HepG2 (cell line): ENCODE data around the gene TMEM129. TPM values are rescaled to one million over a fixed set of nuclear protein-coding genes. Genes with fewer than 3 reads are reported as not detected.

ENCODE experiments used
- FLYWCH1 ChIP-seq: sonication (generic); formaldehyde crosslinking; IDR thresholded peaks from 2 replicates; pipeline ENCODE4 v1.8.1; 2023; ENCODE audit warnings: mild to moderate bottlenecking, missing genetic modification reagents
- FOXP1 ChIP-seq, 2 experiments: fragments of 450-650 bp in 1 of 2; IDR thresholded peaks; 2 replicates each; pipeline ENCODE4 v1.6.1; 2017 to 2018; ENCODE audit warnings: antibody characterized with exemption in 1 of 2
- JDP2 ChIP-seq: sonication (generic); formaldehyde crosslinking; IDR thresholded peaks from 2 replicates; pipeline ENCODE4 v1.8.1; 2022; ENCODE audit warnings: missing genetic modification reagents, borderline replicate concordance
- MTERF4 ChIP-seq: sonication (generic); formaldehyde crosslinking; IDR thresholded peaks from 2 replicates; pipeline ENCODE4 v1.8.0; 2023; ENCODE audit warnings: mild to moderate bottlenecking, missing genetic modification reagents
- PAF1 ChIP-seq: IDR thresholded peaks from 2 replicates; pipeline ENCODE4 v1.6.1; 2016; ENCODE audit warnings: missing genetic modification reagents, missing compliant biosample characterization
- PATZ1 ChIP-seq: sonication (generic); formaldehyde crosslinking; IDR thresholded peaks from 2 replicates; pipeline ENCODE4 v1.4.0; 2020; ENCODE audit warnings: missing genetic modification reagents
- PHF8 ChIP-seq: sonication (generic); formaldehyde crosslinking; IDR thresholded peaks from 2 replicates; pipeline ENCODE4 v1.5.0; 2020; ENCODE audit warnings: missing genetic modification reagents
- POLR2AphosphoS5 ChIP-seq: IDR thresholded peaks from 2 replicates; pipeline ENCODE4 v1.6.1; 2012; ENCODE audit warnings: low read depth, low read length
- RBAK ChIP-seq: sonication (generic); formaldehyde crosslinking; IDR thresholded peaks from 2 replicates; pipeline ENCODE4 v1.5.1; 2020; ENCODE audit warnings: mild to moderate bottlenecking, missing genetic modification reagents
- RBM39 ChIP-seq: fragments of 200-400 bp; formaldehyde crosslinking; IDR thresholded peaks from one replicate; pipeline ENCODE4 v1.6.1; 2018; ENCODE audit warnings: antibody characterized with exemption, mild to moderate bottlenecking, low read depth, low read length; ENCODE audit not compliant: poor library complexity, severe bottlenecking
- RXRA ChIP-seq: sonication (generic); formaldehyde crosslinking; IDR thresholded peaks from 2 replicates; pipeline ENCODE4 v1.5.1; 2020; ENCODE audit warnings: missing genetic modification reagents
- SIN3B ChIP-seq: fragments of 150-350 bp; IDR thresholded peaks from 2 replicates; pipeline ENCODE4 v1.6.1; 2014; ENCODE audit warnings: low read length
- SOX5 ChIP-seq: IDR thresholded peaks from 2 replicates; pipeline ENCODE4 v1.6.1; 2016; ENCODE audit warnings: borderline replicate concordance
- TCF12 ChIP-seq, 2 experiments: fragments of 450-650 bp in 1 of 2; sonication (generic) in 1 of 2; formaldehyde crosslinking in 1 of 2; IDR thresholded peaks; 2 replicates each; pipeline versions ENCODE4 v1.6.1 to v1.8.0; 2017 to 2022; ENCODE audit warnings: antibody characterized with exemption in 1 of 2, mild to moderate bottlenecking in 1 of 2, missing genetic modification reagents in 1 of 2, moderate library complexity in 1 of 2
- YEATS4 ChIP-seq: sonication (generic); formaldehyde crosslinking; IDR thresholded peaks from 2 replicates; pipeline ENCODE4 v1.4.0; 2020; ENCODE audit warnings: missing genetic modification reagents, borderline replicate concordance
- ZFP41 ChIP-seq: sonication (generic); formaldehyde crosslinking; IDR thresholded peaks from 2 replicates; pipeline ENCODE4 v1.4.0; 2020; ENCODE audit warnings: mild to moderate bottlenecking, missing genetic modification reagents, borderline replicate concordance
- ZFY ChIP-seq: sonication (generic); formaldehyde crosslinking; IDR thresholded peaks from 2 replicates; pipeline ENCODE4 v1.4.0; 2020; ENCODE audit warnings: missing genetic modification reagents
- ZNF503 ChIP-seq: sonication (generic); formaldehyde crosslinking; IDR thresholded peaks from 2 replicates; pipeline ENCODE4 v1.4.0; 2020; ENCODE audit warnings: missing genetic modification reagents
- ZNF607 ChIP-seq: sonication (generic); formaldehyde crosslinking; IDR thresholded peaks from 2 replicates; pipeline ENCODE4 v1.5.1; 2020; ENCODE audit warnings: missing genetic modification reagents, mild to moderate bottlenecking, borderline replicate concordance
- ZNF678 ChIP-seq: sonication (generic); formaldehyde crosslinking; IDR thresholded peaks from 2 replicates; pipeline ENCODE4 v1.4.0; 2020; ENCODE audit warnings: mild to moderate bottlenecking, missing genetic modification reagents
- ZNF841 ChIP-seq: sonication (generic); formaldehyde crosslinking; IDR thresholded peaks from 2 replicates; pipeline ENCODE4 v1.8.1; 2023; ENCODE audit warnings: missing genetic modification reagents, borderline replicate concordance
- polyA plus RNA-seq, 8 experiments: library from polyadenylated mRNA; depleted of rRNA in 3 of 8; stranded (reverse) in 7 of 8; unstranded in 1 of 8; fragments of >200 nt; fragmentation: Illumina TruSeq in 4 of 8; extraction: Trizol in 4 of 8; gene quantifications; 2 replicates each; pipeline versions ENCODE4 v1.2.1 to v1.2.3, GENCODE V29; 2011 to 2016; ENCODE audit warnings: low read depth in 4 of 8, missing spikeins in 1 of 8, mixed read lengths in 1 of 8; ENCODE audit not compliant: insufficient read depth in 1 of 8
- total RNA-seq, 5 experiments: library from RNA; depleted of rRNA; stranded (reverse); fragments of >200 nt; fragmentation: Illumina TruSeq; extraction: Trizol; gene quantifications; 2 replicates each; pipeline ENCODE4 v1.2.3, GENCODE V29; 2016; ENCODE audit warnings: low read depth in 1 of 5
- TF ChIP-seq, protein P1 (sequence below): sonication (generic); formaldehyde crosslinking; IDR thresholded peaks from 2 replicates; pipeline ENCODE4 v1.4.0; 2020; ENCODE audit warnings: low read depth, missing genetic modification reagents

Gene TMEM129
- total and polyA plus RNA-seq, 2 of the 13 experiments (the other 11 are each of a cell fraction or from before 2014, with no cell fraction given) = 19.0 to 25.8 TPM

GRCh38 chr4:1767061-1767769 is 46.1 kb upstream of the TMEM129 start (continued):
- TF ChIP-seq YEATS4 (CRISPR knock-in tag) = 0 out of 2 replicates have a peak, but pooled peaks have one; percentile 3
- no peak for TF ChIP-seq FLYWCH1 (CRISPR knock-in tag)
- TF ChIP-seq RBAK (CRISPR knock-in tag) = no peak
- TF ChIP-seq ZNF841 = no peak
- TF ChIP-seq PAF1 (CRISPR knock-in tag) = no peak
- TF ChIP-seq ZNF607 = no peak
- TF ChIP-seq TCF12 (IDR thresholded peaks at IDR 0.05) = no peak
- peak; percentile 13; the same call in 1 of the 2 replicates for TF ChIP-seq TCF12 (CRISPR knock-in tag; IDR thresholded peaks at IDR 0.05)
- TF ChIP-seq SIN3B = no peak
- TF ChIP-seq ZNF678 = no peak
- no peak for TF ChIP-seq MTERF4 (CRISPR knock-in tag)
- no peak for TF ChIP-seq PHF8
- no peak for TF ChIP-seq JDP2 (CRISPR knock-in tag)
- TF ChIP-seq PATZ1 = peak; percentile 97
- TF ChIP-seq RBM39 = no peak
- TF ChIP-seq, protein P1, sequence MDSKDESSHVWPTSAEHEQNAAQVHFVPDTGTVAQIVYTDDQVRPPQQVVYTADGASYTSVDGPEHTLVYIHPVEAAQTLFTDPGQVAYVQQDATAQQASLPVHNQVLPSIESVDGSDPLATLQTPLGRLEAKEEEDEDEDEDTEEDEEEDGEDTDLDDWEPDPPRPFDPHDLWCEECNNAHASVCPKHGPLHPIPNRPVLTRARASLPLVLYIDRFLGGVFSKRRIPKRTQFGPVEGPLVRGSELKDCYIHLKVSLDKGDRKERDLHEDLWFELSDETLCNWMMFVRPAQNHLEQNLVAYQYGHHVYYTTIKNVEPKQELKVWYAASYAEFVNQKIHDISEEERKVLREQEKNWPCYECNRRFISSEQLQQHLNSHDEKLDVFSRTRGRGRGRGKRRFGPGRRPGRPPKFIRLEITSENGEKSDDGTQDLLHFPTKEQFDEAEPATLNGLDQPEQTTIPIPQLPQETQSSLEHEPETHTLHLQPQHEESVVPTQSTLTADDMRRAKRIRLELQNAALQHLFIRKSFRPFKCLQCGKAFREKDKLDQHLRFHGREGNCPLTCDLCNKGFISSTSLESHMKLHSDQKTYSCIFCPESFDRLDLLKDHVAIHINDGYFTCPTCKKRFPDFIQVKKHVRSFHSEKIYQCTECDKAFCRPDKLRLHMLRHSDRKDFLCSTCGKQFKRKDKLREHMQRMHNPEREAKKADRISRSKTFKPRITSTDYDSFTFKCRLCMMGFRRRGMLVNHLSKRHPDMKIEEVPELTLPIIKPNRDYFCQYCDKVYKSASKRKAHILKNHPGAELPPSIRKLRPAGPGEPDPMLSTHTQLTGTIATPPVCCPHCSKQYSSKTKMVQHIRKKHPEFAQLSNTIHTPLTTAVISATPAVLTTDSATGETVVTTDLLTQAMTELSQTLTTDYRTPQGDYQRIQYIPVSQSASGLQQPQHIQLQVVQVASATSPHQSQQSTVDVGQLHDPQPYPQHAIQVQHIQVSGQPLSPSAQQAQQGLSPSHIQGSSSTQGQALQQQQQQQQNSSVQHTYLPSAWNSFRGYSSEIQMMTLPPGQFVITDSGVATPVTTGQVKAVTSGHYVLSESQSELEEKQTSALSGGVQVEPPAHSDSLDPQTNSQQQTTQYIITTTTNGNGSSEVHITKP = no peak
- TF ChIP-seq ZFP41 (CRISPR knock-in tag) = no peak
- no peak for TF ChIP-seq FOXP1 (IDR thresholded peaks at IDR 0.05)
- no peak for TF ChIP-seq FOXP1 (CRISPR knock-in tag; IDR thresholded peaks at IDR 0.05)
- TF ChIP-seq RXRA = no peak
- no peak for TF ChIP-seq POLR2AphosphoS5
- peak; percentile 26; the same call in 1 of the 2 replicates for TF ChIP-seq ZFY (CRISPR knock-in tag)
- no peak for TF ChIP-seq ZNF503 (CRISPR knock-in tag)
- no peak for TF ChIP-seq SOX5 (CRISPR knock-in tag)
